Measurements from ENCODE around the gene STK4.
"Not testable (repeated sequence)": the region's sequence is repeated elsewhere in the genome, so short reads cannot be mapped to it uniquely, and the experiment has no call there.

STK4 gene

DNA sequence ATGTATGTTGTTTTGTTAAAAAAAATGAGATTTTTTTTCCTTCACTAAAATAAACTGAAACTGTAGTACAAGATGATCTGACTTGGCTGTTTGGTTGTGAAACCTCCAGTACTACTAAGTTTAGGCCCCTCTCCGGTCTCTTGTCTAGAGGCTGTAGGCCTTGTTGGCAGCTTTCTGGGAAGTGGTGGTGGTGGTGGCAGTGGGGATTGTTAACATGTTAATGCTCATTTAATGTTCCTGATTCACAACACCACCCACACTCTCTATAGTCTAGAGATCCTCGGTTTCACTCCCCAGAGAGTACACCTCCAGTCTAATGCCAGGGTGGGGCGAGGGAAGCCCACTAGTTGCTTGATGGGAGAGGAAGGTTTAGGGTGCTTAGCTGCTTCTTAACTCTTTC lies 24.1 kb downstream of the STK4 start:
- no peak for DNase-seq

DNA sequence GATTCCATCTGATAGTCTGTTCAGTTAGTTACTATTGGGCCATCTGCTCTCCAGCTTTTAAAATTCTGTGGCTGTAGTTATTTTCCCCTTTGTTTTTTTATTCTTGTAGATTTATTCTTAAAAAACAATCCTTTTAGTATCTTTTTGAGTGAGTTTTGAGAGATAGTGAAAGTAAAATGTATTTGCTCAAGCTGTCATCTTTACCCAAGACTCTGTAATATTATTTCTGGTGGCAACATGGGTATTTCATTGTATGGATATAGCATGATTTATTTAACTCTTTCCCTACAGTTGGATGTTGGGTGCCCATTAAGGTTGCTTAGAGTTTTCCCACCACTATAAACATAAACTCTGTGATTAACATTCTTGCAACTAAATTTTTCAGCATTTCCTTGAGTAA lies 24.6 kb downstream of the STK4 start:
- no peak for DNase-seq

DNA sequence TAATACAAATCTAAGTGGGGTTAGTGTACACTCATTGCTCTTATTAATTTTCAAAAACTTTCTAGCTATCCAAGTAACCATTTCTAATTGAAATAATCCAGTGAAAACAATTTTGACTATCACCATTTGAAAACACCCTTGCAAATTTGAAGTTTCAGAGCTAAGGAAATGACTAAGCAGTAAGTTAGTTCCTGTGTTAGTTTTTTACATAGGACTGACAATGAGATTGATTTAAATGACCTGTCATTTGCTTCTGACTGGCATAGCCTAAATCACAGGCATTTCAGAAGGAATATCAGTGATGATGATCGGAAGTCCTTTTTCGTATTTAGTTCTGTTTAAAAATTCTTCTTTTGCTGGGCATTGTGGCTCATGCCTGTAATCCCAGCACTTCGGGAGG lies 27.0 kb downstream of the STK4 start:
- DNase-seq, result no peak

DNA sequence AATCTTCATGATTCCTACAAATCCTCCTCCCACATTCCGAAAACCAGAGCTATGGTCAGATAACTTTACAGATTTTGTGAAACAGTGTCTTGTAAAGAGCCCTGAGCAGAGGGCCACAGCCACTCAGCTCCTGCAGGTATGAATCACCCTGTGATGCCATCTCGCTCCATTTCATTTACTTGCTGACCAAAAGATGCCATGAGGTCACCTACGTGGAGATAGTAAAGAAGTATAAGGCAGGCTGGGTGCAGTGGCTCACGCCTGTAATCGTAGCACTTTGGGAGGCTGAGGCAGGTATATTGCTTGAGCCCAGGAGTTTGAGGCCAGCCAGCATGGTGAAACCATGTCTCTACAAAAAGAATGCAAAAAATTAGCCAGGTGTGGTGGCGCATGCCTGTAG lies 30.9 kb downstream of the STK4 start:
- DNase-seq, result no peak

DNA sequence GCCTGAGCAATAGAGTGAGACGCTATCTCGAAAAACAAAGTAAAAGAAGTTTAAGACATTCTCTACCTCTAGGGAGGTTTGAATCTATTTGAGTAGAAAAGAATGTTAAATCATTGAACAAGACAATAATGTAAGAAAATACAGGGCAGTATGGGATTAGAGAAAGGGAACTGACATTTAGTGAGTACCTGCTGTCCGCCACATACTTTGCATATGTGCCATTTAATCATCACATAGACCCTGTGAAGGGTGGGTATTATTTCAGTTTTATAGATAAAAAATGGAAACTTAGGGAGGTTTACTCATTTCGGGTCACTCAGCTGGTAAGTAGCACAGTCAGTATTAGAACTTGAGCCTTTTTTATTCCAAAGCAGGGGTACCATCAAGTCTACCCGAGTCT lies 31.4 kb downstream of the STK4 start:
- no peak for DNase-seq

DNA sequence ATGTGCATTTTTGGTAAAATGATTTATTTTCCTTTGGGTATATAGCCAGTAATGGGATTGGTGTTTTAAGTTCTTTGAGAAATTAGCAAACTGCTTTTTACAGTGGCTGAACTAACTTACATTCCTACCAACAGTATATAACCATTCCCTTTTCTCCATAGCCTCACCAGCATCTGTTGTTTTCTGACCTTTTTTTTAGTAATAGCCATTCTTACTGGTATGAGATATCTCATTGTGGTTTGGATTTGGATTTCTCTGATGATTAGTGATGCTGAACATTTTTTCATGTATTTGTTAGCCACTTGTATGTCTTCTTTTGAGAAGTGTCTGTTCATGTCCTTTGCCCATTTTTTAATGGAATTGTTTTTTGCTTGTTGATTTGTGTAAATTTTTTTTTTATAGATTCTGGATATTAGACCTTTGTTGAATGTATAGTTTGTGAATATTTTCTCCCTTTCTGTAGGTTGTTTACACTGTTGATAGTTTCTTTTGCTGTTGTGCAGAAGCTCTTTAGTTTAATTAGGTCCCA lies 42.3 kb downstream of the STK4 start:
- no peak for DNase-seq

DNA sequence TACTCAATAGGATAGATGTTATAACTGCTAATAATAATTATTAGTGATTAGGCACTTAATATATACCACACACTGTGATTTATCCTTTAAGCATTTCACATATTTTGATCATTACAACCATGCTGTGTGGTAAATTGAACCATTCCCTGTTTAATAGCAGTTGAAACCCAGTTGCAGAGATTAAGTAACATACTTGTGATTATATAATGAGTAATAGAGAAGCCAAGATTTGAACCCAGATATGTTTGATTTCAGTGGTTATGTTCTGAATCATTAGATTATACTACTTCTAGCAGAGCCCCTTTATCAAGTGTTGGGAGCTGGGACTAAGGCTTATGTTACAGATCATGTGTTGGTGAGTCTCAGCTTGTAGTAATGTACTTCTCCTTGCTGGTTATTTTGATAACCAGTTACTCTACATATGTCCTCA lies 44.1 kb downstream of the STK4 start:
- DNase-seq, result no peak

DNA sequence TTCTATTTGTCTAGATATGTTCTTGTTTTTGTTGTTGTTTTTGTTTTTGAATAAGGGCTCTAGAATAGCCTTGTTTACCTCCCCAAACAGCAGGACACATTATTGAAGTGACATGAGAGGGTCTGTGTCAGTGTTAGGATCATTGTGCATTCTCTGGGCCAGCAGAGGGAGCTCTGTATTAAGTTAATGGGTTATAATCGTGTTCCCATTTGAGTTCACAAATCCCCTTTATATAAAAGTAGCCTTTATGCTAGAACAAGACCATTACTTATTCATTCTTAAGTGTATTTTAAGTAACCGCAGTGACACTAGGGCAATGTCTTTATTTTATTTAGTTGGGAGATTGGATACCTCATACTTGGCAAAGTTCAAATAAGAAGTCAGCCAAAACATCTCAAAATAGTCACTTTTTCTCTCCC lies 44.8 kb downstream of the STK4 start:
- DNase-seq, result no peak

DNA sequence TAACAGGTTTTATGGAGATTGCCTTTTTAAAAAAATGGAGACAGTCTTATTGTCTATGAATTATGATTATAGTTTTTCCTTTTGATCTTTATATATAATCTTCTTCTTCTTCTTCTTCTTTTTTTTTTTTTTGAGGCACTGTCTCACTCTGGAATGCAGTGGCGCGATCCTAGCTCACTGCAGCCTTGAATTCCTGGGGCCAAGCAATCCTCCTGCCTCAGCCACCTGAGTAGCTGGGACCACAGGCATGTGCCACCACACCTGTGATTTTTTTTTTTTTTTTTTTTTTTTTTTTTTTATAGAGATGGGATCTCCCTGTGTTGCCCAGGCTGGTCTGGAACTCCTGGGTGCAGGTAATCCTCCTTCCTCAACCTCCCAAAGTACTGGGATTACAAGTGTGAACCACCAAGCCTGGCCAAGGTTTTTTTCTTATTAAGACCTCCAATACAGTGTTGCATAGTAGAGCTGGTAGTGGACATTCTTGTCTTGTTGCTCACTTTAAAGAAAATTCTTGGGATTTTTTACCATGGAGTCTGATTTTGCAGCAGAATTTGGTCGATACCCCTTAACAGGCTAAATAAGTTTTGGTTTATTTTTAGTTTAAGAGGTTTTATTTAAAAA lies 46.5 kb downstream of the STK4 start:
- peak; percentile 86 for DNase-seq

DNA sequence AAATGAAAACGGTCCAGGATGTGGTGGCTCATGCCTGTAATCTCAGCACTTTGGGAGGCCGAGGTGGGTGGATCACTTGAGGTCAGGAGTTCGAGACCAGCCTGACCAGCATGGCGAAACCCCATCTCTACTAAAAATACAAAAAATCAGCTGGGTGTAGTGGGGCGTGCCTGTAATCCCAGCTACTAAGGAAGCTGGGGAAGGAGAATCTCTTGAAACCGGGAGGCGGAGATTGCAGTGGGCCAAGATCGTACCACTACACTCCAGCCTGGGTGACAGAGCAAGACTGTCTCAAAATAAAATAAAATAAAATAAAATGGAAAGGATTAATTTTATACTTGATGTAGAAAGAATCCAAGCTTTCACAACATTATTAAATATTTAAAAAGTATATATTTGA lies 47.8 kb downstream of the STK4 start:
- DNase-seq, result not testable (repeated sequence)

DNA sequence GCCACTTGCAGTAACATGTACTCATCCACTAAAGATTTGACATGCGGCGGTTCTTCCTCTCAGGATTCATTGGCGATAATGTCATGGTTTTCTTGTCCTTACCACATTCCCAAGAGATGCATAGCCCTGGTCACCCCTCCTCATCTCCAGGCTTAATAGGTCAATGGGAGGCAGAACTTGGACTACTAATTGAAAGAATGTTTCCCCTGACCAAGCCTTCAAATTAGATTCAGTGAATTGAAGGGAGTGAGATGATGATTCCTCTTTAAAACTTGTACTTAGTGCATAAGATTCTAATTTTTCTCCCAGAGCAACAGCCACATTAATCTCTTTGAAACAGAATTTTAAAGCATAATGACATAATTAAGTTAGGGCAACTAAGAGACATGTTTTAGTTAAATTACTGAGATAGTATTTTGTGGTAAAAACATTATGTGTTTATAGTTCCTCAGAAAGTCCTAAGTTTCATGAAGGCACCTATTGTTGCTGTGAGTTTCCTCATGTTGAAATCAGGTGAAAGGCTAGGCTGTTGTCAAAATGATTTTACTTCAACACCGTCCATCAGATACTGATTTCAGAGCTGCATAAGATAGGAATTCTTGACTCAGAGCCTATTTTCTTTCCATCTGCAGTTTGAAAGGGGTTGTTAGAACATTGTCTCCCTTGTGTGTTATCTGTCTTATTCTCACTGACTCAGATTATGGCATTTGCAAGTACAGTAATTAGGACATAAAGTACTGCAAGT lies 48.5 kb downstream of the STK4 start:
- DNase-seq, result peak; percentile 91

DNA sequence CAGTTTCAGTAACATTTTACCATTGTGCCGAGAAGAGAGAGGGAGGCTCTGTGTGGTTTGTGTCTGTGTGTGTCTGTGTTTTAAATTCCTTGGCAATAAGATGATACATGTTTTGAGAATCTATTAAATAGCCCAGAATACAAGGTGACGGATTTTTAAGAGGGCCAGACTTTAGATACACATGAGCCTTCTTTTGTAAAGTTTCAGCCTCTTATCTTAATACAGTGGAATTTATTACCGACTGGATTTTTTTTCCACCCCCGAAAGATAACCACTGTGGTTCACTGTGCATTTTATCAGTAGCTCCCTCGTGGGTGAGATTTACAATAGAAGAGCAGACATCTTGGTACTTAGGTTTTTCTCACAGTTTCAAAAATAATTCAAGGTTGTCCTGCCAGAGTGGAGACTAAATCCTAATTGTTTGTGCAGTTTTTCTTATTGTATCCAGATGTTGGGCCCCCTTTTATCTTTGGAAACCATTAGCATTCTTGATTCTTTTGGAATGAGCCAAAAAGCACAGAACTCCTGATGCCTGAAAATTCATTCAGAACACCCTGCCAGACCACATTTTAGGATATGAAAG lies 49.9 kb downstream of the STK4 start:
- DNase-seq, result no peak

DNA sequence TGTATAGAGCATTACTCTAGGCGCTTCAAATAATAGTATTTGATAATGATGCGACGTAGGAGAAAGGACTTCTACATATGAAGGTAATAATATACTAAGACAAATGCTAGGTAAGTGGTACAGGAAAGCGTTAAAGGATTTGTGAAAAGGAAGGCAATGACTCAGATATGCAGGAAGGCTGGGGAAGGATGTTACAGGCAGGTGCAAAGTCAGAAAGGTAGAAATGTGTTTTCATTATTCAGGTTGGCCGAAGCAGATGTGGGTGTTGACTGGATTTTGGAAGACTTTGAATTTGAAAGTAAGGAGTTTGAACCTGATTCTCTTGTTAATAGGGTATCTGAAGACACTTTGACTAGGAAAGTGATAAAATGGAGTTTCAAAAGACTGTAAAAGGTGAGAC lies 51.0 kb downstream of the STK4 start:
- no peak for DNase-seq

DNA sequence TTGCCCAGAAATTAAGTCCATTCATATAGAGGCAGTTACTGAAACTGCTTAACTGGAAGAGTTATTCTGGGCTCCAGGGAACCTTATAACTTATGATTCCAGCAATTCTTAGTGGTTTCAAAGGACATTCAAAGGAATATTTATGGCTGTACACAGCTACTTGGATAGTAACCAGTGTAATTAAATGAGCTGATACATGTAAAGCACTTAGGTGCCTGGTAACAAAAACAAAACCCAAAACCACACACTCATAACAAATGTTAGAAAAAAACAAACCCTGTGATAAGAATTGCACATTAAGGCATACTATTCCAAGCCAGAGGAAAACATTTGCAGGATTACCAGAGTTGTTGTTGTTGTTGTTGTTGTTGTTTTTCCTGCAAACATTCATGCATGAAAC lies 51.5 kb downstream of the STK4 start:
- no peak for DNase-seq

DNA sequence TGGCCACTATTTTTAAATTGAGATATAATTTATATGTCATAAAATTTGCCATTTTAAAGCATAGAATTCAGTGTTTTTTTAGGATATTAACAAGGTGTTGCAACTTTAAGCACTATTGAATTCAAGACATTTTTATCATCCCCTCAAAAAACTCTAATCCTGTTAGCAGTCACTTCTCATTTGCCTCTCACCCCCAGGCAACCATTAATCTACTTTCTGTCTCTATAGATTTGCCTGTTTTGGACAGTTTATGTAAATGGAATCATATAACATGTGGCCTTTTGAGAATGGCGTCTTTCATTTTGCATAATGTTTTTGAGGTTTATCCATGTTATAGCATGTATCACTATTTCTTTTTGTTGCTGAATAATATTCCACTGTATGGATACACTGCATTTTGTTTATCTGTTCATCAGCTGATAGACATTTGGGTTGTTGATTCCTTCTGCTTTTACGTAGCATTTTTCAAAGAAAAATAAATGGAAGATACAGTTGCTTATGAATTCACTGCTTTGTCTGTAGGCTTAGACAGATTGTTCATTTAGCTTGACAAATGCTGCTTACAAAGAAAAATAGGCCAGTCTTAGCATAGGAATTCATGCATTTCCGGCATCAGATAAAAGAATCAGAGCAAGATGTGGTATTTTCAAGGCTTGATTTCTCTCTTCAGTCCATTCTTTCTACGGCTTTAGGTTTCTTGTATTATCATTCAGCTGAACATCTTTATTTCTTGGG lies 52.9 kb downstream of the STK4 start:
- DNase-seq, result no peak

DNA sequence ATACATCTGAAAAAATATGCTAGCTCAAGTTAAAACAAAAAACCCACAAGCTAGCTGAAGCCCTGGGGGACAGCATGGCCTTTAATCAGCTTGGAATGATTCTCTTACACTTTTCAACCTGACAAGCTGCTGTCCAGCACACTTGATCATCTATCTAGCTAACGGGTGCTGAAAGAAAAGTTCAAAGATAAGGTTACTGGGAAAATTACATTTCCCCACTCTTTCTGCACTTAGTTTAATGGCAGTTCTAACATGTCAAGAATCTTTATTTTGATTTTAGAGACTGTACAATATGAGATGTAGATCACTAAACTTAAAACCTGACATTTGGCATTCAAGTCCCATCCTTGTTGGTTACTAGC lies 53.4 kb downstream of the STK4 start:
- no peak for DNase-seq

DNA sequence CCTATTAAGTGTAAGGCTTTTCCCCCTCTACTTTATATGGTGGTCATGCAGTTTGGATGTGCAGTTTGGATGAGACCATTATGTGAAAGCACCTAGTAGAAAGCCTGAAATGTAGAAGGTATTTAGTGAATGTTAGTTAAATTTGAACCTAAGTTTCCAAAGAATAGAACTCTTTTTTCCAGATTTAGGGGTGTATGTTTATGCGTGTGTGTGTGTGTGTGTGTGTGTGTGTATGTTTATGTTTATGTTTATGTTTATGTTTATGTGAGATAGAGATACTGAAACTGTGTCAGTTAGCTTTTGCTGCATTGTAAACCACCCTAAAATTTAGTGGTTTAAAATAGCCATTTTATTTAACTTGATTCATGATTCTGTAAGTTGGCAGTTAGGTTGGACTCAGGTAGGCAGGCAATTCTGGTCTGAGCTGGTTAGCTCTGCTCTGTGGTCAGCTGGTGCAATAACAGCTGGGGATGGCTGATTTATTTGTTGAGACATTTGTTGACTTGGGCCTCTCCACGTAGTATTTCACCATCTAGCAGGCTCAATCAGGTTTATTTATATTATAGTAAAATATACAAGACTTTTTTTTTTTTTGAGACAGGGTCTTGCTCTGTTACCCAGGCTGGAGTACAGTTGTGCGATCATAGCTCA lies 54.0 kb downstream of the STK4 start:
- DNase-seq, result no peak

DNA sequence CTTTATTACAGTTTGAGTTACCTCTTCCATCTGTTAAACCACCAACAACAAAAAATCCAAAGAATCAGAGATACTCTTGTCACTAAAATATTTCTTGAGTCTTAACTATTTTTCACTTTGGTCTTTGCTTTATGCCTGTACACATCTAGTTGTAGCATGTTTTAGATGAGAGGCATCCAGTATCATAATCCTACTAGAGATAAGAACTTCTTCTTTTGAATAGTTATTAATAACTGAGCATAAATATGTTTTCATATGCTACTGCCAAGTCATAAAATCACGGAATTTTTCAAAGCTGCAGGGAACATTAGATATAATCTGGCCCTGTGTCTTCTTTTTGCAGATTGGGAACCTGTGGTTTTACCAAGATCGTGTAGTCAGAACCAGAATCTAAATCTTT lies 55.3 kb downstream of the STK4 start:
- no peak for DNase-seq

DNA sequence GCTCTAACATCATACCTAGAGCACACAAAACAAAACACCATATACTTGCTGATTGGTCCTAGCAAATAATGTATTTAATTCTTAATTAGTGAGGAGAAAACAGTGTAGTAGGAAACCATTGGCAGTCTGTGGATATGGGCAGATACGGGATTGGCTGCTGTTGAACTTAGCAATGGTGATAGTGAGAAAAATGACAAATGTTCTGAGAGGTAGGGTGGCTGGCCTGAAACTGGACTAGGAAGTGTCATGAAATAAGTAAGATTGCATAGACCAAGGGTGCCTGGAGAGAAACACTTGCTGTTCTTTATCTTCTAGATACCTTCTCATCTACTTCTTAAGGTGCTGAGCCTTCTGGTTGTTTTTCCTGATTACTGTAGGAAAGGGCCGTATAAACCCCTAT lies 56.8 kb downstream of the STK4 start:
- not testable (repeated sequence) for DNase-seq

DNA sequence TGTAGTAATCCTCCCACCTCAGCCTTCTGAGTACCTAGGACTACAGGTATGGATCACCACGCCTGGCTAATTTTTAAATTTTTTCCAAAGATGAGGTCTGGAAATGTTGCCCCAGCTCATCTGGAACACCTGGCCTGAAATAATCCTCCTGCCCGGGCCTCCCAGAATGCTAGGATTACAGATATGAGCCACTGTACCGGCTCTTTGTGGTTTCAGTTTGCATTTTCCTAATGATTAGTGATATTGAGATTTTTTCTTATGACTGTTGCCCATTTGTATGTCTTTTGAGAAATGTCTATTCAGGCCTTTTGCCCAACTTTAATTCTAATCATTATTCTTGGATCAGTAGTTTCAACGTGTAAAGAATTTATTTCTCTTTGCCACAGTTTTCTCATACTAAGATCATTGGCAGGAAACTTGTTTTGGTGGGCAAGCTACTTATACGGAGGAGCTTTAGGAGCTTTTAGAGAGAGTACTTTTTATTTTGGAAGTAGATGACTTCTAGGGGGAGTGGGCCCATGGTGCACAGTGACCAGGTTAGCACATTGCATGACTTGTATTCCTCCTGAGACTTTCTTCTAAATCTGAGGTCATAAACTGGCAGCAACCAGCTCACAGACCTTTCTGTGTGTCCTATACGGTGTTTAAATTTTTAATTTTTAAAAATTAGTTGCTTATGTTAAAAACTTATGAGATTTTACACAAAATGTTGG lies 62.3 kb downstream of the STK4 start:
- DNase-seq, result no peak

DNA sequence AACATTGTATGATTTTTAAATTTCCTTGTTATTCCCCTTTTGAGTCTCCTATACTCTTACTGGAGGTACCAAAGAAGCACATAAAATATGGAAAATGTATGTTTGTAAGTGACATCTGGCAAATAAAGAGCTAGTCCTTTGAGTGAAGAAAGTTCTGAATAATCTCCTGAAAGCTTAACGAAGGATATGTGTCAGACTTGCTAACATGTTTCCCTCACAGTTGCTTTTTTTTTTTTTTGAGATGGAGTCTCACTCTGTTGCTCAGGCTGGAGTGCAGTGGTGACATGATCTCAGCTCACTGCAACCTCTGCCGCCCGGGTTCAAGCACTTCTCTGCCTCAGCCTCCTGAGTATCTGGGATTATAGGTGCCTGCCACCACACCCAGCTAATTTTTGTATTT lies 63.6 kb downstream of the STK4 start:
- DNase-seq, result no peak

DNA sequence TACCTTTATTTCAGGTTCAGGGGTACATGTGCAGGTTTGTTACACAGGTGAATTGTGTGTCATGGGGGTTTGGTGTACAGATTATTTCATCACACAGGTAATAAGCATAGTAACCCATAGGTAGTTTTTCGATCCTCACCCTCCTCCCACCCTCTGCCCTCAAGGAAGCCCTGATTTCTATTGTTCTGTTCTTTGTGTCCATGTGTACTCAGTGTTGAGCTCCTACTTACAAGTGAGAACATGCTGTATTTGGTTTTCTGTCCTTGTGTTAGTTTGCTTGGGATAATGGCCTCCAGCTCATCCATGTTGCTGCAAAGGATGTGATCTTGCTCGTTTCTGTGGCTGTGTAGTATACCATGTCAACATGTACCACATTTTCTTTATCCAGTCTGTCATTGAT lies 66.0 kb downstream of the STK4 start:
- no peak for DNase-seq

Measured in islet precursor cell (in vitro differentiated cells).